HepG2 (cell line): ENCODE data around the gene AHCYL1. TPM values are rescaled to one million over a fixed set of nuclear protein-coding genes. Genes with fewer than 3 reads are reported as not detected.

Experiments used
- GZF1 ChIP-seq: sonication (generic); formaldehyde crosslinking; IDR thresholded peaks from 2 replicates; pipeline ENCODE4 v1.5.1; 2020; ENCODE audit warnings: mild to moderate bottlenecking, missing genetic modification reagents
- KDM2A ChIP-seq: sonication (generic); formaldehyde crosslinking; IDR thresholded peaks from 2 replicates; pipeline ENCODE4 v1.4.0; 2020; ENCODE audit warnings: low read depth, missing genetic modification reagents, borderline replicate concordance
- KLF12 ChIP-seq: sonication (generic); formaldehyde crosslinking; IDR thresholded peaks from 2 replicates; pipeline ENCODE4 v1.4.0; 2020; ENCODE audit warnings: missing genetic modification reagents, borderline replicate concordance
- NFE2L1 ChIP-seq: sonication (generic); formaldehyde crosslinking; IDR thresholded peaks from 2 replicates; pipeline ENCODE4 v1.4.0; 2020; ENCODE audit warnings: missing genetic modification reagents, mild to moderate bottlenecking, borderline replicate concordance
- PHF5A ChIP-seq: IDR thresholded peaks from one replicate; pipeline ENCODE4 v1.6.1; 2018; ENCODE audit warnings: low read depth, missing genetic modification reagents; ENCODE audit not compliant: unreplicated experiment
- RARA ChIP-seq: IDR thresholded peaks from 2 replicates; pipeline ENCODE4 v1.6.1; 2016; ENCODE audit warnings: missing genetic modification reagents, missing compliant biosample characterization
- RBAK ChIP-seq: sonication (generic); formaldehyde crosslinking; IDR thresholded peaks from 2 replicates; pipeline ENCODE4 v1.5.1; 2020; ENCODE audit warnings: mild to moderate bottlenecking, missing genetic modification reagents
- SRF ChIP-seq: IDR thresholded peaks from 2 replicates; pipeline ENCODE4 v1.6.1; 2011; ENCODE audit warnings: mild to moderate bottlenecking, low read depth, low read length, moderate library complexity
- XRCC5 ChIP-seq: fragments of 200-400 bp; formaldehyde crosslinking; optimal IDR thresholded peaks from 2 replicates; pipeline ENCODE3; 2017; ENCODE audit warnings: mild to moderate bottlenecking, low read length
- ZBTB42 ChIP-seq: sonication (generic); formaldehyde crosslinking; IDR thresholded peaks from 2 replicates; pipeline ENCODE4 v1.5.0; 2020; ENCODE audit warnings: mild to moderate bottlenecking, missing genetic modification reagents
- ZFP62 ChIP-seq: sonication (generic); formaldehyde crosslinking; IDR thresholded peaks from 2 replicates; pipeline ENCODE4 v1.4.0; 2020; ENCODE audit warnings: missing genetic modification reagents
- ZFP91 ChIP-seq: sonication (generic); formaldehyde crosslinking; IDR thresholded peaks from 2 replicates; pipeline ENCODE4 v1.9.0; 2022; ENCODE audit warnings: missing genetic modification reagents, mild to moderate bottlenecking, borderline replicate concordance
- ZNF143 ChIP-seq: sonication (generic); formaldehyde crosslinking; IDR thresholded peaks from 2 replicates; pipeline ENCODE4 v1.4.0; 2020; ENCODE audit warnings: missing genetic modification reagents
- ZNF558 ChIP-seq: sonication (generic); formaldehyde crosslinking; IDR thresholded peaks from 2 replicates; pipeline ENCODE4 v1.9.0; 2022; ENCODE audit warnings: mild to moderate bottlenecking, missing genetic modification reagents, borderline replicate concordance
- ZNF687 ChIP-seq: sonication (generic); formaldehyde crosslinking; IDR thresholded peaks from 2 replicates; pipeline ENCODE4 v1.5.1; 2020; ENCODE audit warnings: mild to moderate bottlenecking, missing genetic modification reagents, moderate library complexity
- ZNF703 ChIP-seq: sonication (generic); formaldehyde crosslinking; IDR thresholded peaks from 2 replicates; pipeline ENCODE4 v1.5.1; 2020; ENCODE audit warnings: missing genetic modification reagents, mild to moderate bottlenecking, moderate library complexity, borderline replicate concordance
- polyA plus RNA-seq, 8 experiments: library from polyadenylated mRNA; depleted of rRNA in 3 of 8; stranded (reverse) in 7 of 8; unstranded in 1 of 8; fragments of >200 nt; fragmentation: Illumina TruSeq in 4 of 8; extraction: Trizol in 4 of 8; gene quantifications; 2 replicates each; pipeline versions ENCODE4 v1.2.1 to v1.2.3, GENCODE V29; 2011 to 2016; ENCODE audit warnings: low read depth in 4 of 8, missing spikeins in 1 of 8, mixed read lengths in 1 of 8; ENCODE audit not compliant: insufficient read depth in 1 of 8
- total RNA-seq, 5 experiments: library from RNA; depleted of rRNA; stranded (reverse); fragments of >200 nt; fragmentation: Illumina TruSeq; extraction: Trizol; gene quantifications; 2 replicates each; pipeline ENCODE4 v1.2.3, GENCODE V29; 2016; ENCODE audit warnings: low read depth in 1 of 5
- TF ChIP-seq, protein P1 (sequence below): sonication (generic); formaldehyde crosslinking; IDR thresholded peaks from 2 replicates; pipeline ENCODE4 v1.8.1; 2023; ENCODE audit warnings: mild to moderate bottlenecking, missing genetic modification reagents, borderline replicate concordance
- TF ChIP-seq, protein P2 (sequence below): sonication (generic); formaldehyde crosslinking; IDR thresholded peaks from 2 replicates; pipeline ENCODE4 v1.8.1; 2023; ENCODE audit warnings: missing genetic modification reagents, inconsistent platforms, borderline replicate concordance
- TF ChIP-seq, protein P3 (sequence below): sonication (generic); formaldehyde crosslinking; IDR thresholded peaks from 2 replicates; pipeline ENCODE4 v1.8.0; 2022; ENCODE audit warnings: mild to moderate bottlenecking, missing genetic modification reagents, moderate library complexity
- TF ChIP-seq, protein P4 (sequence below): IDR thresholded peaks from 2 replicates; pipeline ENCODE4 v1.6.1; 2018; ENCODE audit warnings: missing genetic modification reagents

AHCYL1 gene
- total and polyA plus RNA-seq, 2 of the 13 experiments (the other 11 are each of a cell fraction or from before 2014, with no cell fraction given): 40.9 to 76.3 TPM

DNA sequence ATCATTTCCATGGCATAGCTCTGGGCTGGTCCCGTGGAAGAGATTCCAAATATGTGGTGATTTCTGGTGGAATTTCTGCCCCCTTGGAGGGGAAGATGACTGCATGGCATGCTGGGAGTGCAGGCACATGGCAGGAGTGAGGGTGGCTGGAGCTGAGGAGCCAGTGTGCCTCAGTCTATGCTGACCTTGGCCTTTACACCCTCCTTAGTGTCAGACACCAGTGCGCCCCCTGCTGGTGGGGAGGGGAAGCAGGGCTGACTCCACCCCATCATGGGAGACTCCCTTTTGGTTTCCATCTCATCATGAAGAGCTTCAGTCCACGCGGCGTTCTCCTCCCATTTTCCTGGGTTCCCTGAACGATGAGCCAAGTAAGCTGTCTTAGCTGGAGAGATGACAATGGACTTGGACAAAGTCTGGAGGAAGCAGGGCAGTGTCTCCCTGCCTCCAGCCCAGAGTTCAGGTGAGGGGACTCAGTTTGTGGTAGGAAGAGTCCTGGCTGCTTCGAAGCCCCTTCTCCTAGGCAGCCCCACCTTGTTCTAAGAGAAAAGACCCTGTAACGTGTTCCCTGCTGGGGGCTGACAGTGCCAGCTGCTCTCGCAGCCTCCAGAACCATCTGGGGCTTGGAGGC lies 75.6 kb downstream of the AHCYL1 start (continued):
- TF ChIP-seq ZNF687 (CRISPR knock-in tag) (peak; percentile 62), NFE2L1 (CRISPR knock-in tag) (no peak), SRF (no peak), PHF5A (CRISPR knock-in tag) (no peak), XRCC5 (peak; percentile 71), KLF12 (CRISPR knock-in tag) (no peak), RARA (peak; percentile 25; the same call in 1 of the 2 replicates), RBAK (CRISPR knock-in tag) (no peak), ZFP62 (CRISPR knock-in tag) (no peak), ZFP91 (no peak), ZNF703 (CRISPR knock-in tag) (no peak), ZNF558 (CRISPR knock-in tag) (no peak), ZBTB42 (no peak), ZNF143 (peak; percentile 78), GZF1 (CRISPR knock-in tag) (no peak), KDM2A (CRISPR knock-in tag) (no peak)
- TF ChIP-seq, protein P1, sequence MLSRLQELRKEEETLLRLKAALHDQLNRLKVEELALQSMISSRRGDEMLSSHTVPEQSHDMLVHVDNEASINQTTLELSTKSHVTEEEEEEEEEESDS: no peak
- TF ChIP-seq, protein P2, sequence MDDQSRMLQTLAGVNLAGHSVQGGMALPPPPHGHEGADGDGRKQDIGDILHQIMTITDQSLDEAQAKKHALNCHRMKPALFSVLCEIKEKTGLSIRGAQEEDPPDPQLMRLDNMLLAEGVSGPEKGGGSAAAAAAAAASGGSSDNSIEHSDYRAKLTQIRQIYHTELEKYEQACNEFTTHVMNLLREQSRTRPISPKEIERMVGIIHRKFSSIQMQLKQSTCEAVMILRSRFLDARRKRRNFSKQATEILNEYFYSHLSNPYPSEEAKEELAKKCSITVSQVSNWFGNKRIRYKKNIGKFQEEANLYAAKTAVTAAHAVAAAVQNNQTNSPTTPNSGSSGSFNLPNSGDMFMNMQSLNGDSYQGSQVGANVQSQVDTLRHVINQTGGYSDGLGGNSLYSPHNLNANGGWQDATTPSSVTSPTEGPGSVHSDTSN: no peak
- TF ChIP-seq, protein P3, sequence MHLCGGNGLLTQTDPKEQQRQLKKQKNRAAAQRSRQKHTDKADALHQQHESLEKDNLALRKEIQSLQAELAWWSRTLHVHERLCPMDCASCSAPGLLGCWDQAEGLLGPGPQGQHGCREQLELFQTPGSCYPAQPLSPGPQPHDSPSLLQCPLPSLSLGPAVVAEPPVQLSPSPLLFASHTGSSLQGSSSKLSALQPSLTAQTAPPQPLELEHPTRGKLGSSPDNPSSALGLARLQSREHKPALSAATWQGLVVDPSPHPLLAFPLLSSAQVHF (CRISPR knock-in tag): no peak
- TF ChIP-seq, protein P4, sequence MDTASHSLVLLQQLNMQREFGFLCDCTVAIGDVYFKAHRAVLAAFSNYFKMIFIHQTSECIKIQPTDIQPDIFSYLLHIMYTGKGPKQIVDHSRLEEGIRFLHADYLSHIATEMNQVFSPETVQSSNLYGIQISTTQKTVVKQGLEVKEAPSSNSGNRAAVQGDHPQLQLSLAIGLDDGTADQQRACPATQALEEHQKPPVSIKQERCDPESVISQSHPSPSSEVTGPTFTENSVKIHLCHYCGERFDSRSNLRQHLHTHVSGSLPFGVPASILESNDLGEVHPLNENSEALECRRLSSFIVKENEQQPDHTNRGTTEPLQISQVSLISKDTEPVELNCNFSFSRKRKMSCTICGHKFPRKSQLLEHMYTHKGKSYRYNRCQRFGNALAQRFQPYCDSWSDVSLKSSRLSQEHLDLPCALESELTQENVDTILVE: no peak
